Vagina (tissue), 2 donors: Measurements from ENCODE around the gene IQCC. TPM values are rescaled to one million over a fixed set of nuclear protein-coding genes. Genes with fewer than 3 reads are reported as not detected.
"Not testable (repeated sequence)": the region's sequence is repeated elsewhere in the genome, so short reads cannot be mapped to it uniquely, and the experiment has no call there.

Experiments used
- DNase-seq, 2 donors: peaks; one replicate each; pipeline ENCODE4 v3.0.0-alpha.2; 2017; ENCODE audit errors: extremely low spot score in 2 of 2
- H3K27ac ChIP-seq: fragments of 200-600 bp; sonication (generic); one replicate; pipeline ENCODE4 v1.5.1; 2019
- H3K27me3 ChIP-seq: fragments of 200-600 bp; sonication (generic); one replicate; pipeline ENCODE4 v1.5.1; 2019
- H3K36me3 ChIP-seq, 2 donors: fragments of 200-600 bp; sonication (generic); one replicate each; pipeline ENCODE4 v1.5.1; 2017 to 2019
- H3K4me1 ChIP-seq: fragments of 200-600 bp; sonication (generic); one replicate; pipeline ENCODE4 v1.5.1; 2019
- H3K4me3 ChIP-seq, 2 donors: fragments of 200-600 bp; sonication (generic); 1 replicate in 1 of 2; 2 replicates in 1 of 2; pipeline ENCODE4 v1.5.1; 2016 to 2019
- H3K9me3 ChIP-seq: fragments of 200-600 bp; sonication (generic); one replicate; pipeline ENCODE4 v1.5.1; 2019
- CTCF ChIP-seq, 3 experiments: fragments of 450-650 bp in 2 of 3; fragments of 200-600 bp in 1 of 3; sonication (generic) in 1 of 3; IDR thresholded peaks; one replicate each; pipeline ENCODE4 v1.5.1; 2017 to 2019; ENCODE audit warnings: antibody characterized with exemption in 3 of 3, mild to moderate bottlenecking in 2 of 3, moderate library complexity in 2 of 3
- POLR2A ChIP-seq, 2 donors: fragments of 450-650 bp; IDR thresholded peaks; one replicate each; pipeline ENCODE4 v1.6.1; 2017; ENCODE audit warnings: antibody characterized with exemption in 2 of 2, mild to moderate bottlenecking in 2 of 2, moderate library complexity in 2 of 2
- POLR2AphosphoS5 ChIP-seq, 2 donors: sonication (generic); formaldehyde crosslinking; IDR thresholded peaks; one replicate each; pipeline ENCODE4 v1.9.0; 2017; ENCODE audit warnings: antibody characterized with exemption in 2 of 2, mild to moderate bottlenecking in 2 of 2, low read depth in 1 of 2; ENCODE audit not compliant: insufficient read depth in 1 of 2
- intact Hi-C: fragments of 100-400 bp; cut with DNase I; formaldehyde crosslinking; loops from one replicate; pipeline ENCODE4 v1.15.1; 2023
- total RNA-seq: library from RNA; depleted of rRNA; stranded (reverse); fragments of >200 nt; gene quantifications from one replicate; pipeline ENCODE4 v1.2.3, GENCODE V29; 2016

Gene IQCC
- not detected for total RNA-seq

GRCh38 chr1:32205401-32206370 lies at the start of gene IQCC:
TSS of gene IQCC (plus strand) at chr1:32205671. CDS start at chr1:32205682, 11 bp downstream.
- Histone ChIP-seq H3K27ac (peak within 1 kb of the TSS; percentile 40), H3K27me3 (no peaks in the 10 kb centered on the region), H3K36me3 (no peaks in the 10 kb centered on the region), H3K9me3 (no peaks in the 10 kb centered on the region), H3K4me3 (peak within 1 kb of the TSS; percentile 62 to 73), H3K4me1 (peaks cover 29% of the 10 kb centered on the region)
- intact Hi-C loops: no loop called here
- TF ChIP-seq CTCF (IDR thresholded peaks at IDR 0.05) (no peak), POLR2A (IDR thresholded peaks at IDR 0.05) (peak in 1 of 2 donors; percentile 29), POLR2AphosphoS5 (IDR thresholded peaks at IDR 0.05; ENCODE audit: insufficient read depth in 1 of 2, low read depth in 1 of 2) (peak; percentile 76 to 92)
- DNase-seq: no peak

DNA sequence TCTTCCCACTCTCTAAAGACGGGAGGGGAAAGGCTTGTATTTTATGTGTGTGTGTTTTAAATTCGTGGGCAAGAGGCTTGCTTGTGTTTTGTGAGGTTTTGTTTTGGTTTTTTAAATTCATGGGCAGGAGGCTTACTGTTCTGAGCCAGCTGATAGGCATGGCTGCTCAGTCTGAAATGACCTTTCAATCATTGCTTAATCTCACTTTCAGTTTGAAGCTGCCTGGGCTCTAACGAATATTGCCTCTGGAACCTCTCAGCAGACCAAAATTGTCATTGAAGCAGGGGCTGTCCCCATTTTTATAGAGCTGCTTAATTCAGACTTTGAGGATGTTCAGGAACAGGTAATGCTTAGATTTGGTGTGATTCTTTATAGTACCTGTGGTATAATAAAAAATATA lies 46.3 kb upstream of the IQCC start:
- no peak for TF ChIP-seq CTCF (IDR thresholded peaks at IDR 0.05)
- TF ChIP-seq POLR2A (IDR thresholded peaks at IDR 0.05): no peak
- TF ChIP-seq POLR2AphosphoS5 (IDR thresholded peaks at IDR 0.05; ENCODE audit: insufficient read depth in 1 of 2, low read depth in 1 of 2): no peak
- Histone ChIP-seq H3K4me3 (no peak overlapping the region), H3K9me3 (no peaks in the 10 kb centered on the region), H3K27me3 (no peaks in the 10 kb centered on the region), H3K36me3 (peaks cover 4 to 92% of the 10 kb centered on the region in 2 donors), H3K27ac (no peak overlapping the region), H3K4me1 (no peaks in the 10 kb centered on the region)
- DNase-seq: no peak
- intact Hi-C loops: no loop called here

DNA sequence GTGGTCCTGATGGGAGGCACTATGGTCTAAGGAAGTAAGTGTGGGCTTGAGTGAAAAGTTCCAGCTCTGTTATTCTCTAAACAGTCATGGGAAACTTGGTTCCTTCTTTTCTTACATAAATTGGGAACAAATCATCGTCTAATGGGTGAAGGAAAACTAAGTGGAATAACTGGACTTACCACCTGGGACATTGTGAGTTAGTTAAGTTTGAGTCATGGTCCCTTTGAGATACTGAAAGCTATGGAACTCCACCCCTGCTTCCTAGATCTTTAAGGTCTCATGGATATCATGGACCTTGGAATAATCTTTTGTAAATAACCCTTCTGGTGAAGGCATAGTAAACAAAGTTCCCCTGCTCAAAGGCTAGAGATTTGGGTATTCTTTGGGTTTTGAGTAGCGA lies 42.1 kb upstream of the IQCC start:
- TF ChIP-seq POLR2A (IDR thresholded peaks at IDR 0.05): no peak
- peak in 1 of 2 donors; percentile 25 for TF ChIP-seq POLR2AphosphoS5 (IDR thresholded peaks at IDR 0.05; ENCODE audit: insufficient read depth in 1 of 2, low read depth in 1 of 2)
- no peak for TF ChIP-seq CTCF (IDR thresholded peaks at IDR 0.05)
- Histone ChIP-seq H3K9me3 (no peaks in the 10 kb centered on the region), H3K4me3 (no peak overlapping the region), H3K36me3 (peaks cover 0 to 90% of the 10 kb centered on the region in 2 donors), H3K27ac (no peak overlapping the region), H3K27me3 (no peaks in the 10 kb centered on the region), H3K4me1 (no peaks in the 10 kb centered on the region)
- no peak for DNase-seq
- intact Hi-C loops: no loop called here

DNA sequence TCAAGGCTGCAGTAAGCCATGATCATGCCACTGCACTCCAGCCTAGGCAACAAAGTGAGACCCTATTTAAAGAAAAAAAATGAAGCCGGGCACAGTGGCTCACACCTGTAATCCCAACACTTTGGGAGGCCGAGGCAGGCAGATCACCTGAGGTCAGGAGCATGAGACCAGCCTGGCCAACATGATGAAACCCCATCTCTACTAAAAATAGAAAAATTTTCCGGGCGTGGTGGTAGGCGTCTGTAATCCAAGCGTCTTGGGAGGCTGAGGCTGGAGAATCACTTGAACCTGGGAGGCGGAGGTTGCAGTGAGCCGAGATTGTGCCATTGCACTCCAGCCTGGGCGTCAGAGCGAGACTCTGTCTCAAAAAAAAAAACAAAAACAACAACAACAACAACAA lies 39.8 kb upstream of the IQCC start:
- intact Hi-C loops, H3K9me3 ChIP-seq, H3K27me3 ChIP-seq, H3K4me3 ChIP-seq, H3K27ac ChIP-seq, H3K4me1 ChIP-seq, DNase-seq: not testable (repeated sequence)
- H3K36me3 ChIP-seq: peaks cover 0 to 90% of the 10 kb centered on the region in 2 donors

- DNase-seq: no peak
- H3K27me3 ChIP-seq: no peaks in the 10 kb centered on the region
- no peak for TF ChIP-seq POLR2A (IDR thresholded peaks at IDR 0.05)
- TF ChIP-seq CTCF (IDR thresholded peaks at IDR 0.05): no peak
- TF ChIP-seq POLR2AphosphoS5 (IDR thresholded peaks at IDR 0.05; ENCODE audit: insufficient read depth in 1 of 2, low read depth in 1 of 2): no peak
- H3K27ac ChIP-seq: no peak overlapping the region
- H3K9me3 ChIP-seq: no peaks in the 10 kb centered on the region
- intact Hi-C loops: no loop called here
- H3K36me3 ChIP-seq: peaks cover 0 to 67% of the 10 kb centered on the region in 2 donors
- no peaks in the 10 kb centered on the region for H3K4me1 ChIP-seq
- H3K4me3 ChIP-seq: no peak overlapping the region
Measured at GRCh38 chr1:32170991-32171390, 34.5 kb upstream of the IQCC start.
